H9 (cell line): ENCODE results near the gene SLC15A3. TPM values are rescaled to one million over a fixed set of nuclear protein-coding genes. Genes with fewer than 3 reads are reported as not detected.

Source experiments
- DNase-seq: peaks from one replicate; pipeline ENCODE4 v3.0.0-alpha.2; 2017
- H2AFZ ChIP-seq: one replicate; pipeline ENCODE4 v1.6.1; 2013; ENCODE audit warnings: mild to moderate bottlenecking, low read length, control low read depth, moderate library complexity
- H2AK5ac ChIP-seq: 2 replicates; pipeline ENCODE4 v1.6.1; 2013; ENCODE audit warnings: low read length, control low read depth, mixed read lengths; ENCODE audit not compliant: insufficient read length
- H2BK120ac ChIP-seq: one replicate; pipeline ENCODE4 v1.6.1; 2013; ENCODE audit warnings: low read depth, mild to moderate bottlenecking, low read length, control low read depth, inconsistent platforms; ENCODE audit not compliant: poor library complexity, severe bottlenecking
- H2BK12ac ChIP-seq: 2 replicates; pipeline ENCODE4 v1.6.1; 2013; ENCODE audit warnings: low read length, control low read depth, mixed read lengths, low read depth; ENCODE audit not compliant: insufficient read length
- H2BK15ac ChIP-seq: 2 replicates; pipeline ENCODE4 v1.6.1; 2013; ENCODE audit warnings: low read depth, low read length, control low read depth
- H2BK20ac ChIP-seq: one replicate; pipeline ENCODE4 v1.6.1; 2013; ENCODE audit warnings: low read depth, mild to moderate bottlenecking, low read length, control low read depth, inconsistent platforms; ENCODE audit not compliant: poor library complexity, severe bottlenecking
- H2BK5ac ChIP-seq: 2 replicates; pipeline ENCODE4 v1.6.1; 2013; ENCODE audit warnings: low read length, control low read depth, mixed read lengths; ENCODE audit not compliant: insufficient read length
- H3K14ac ChIP-seq: 2 replicates; pipeline ENCODE4 v1.6.1; 2013; ENCODE audit warnings: low read length, control low read depth; ENCODE audit not compliant: insufficient read depth
- H3K18ac ChIP-seq: 2 replicates; pipeline ENCODE4 v1.6.1; 2013; ENCODE audit warnings: low read depth, mild to moderate bottlenecking, mixed read lengths, low read length, control low read depth; ENCODE audit not compliant: insufficient read length
- H3K23ac ChIP-seq: 2 replicates; pipeline ENCODE4 v1.6.1; 2013; ENCODE audit warnings: low read length, control low read depth, mixed read lengths, low read depth; ENCODE audit not compliant: insufficient read length
- H3K23me2 ChIP-seq: 2 replicates; pipeline ENCODE4 v1.6.1; 2013; ENCODE audit warnings: low read depth, mild to moderate bottlenecking, mixed read lengths, low read length, control low read depth; ENCODE audit not compliant: insufficient read length, poor library complexity, severe bottlenecking
- H3K27ac ChIP-seq: 2 replicates; pipeline ENCODE4 v1.5.1; 2013; ENCODE audit warnings: low read length, control low read depth, mixed read lengths, low read depth; ENCODE audit not compliant: insufficient read length
- H3K27me3 ChIP-seq: 2 replicates; pipeline ENCODE4 v1.6.1; 2013; ENCODE audit warnings: low read length, control low read depth, inconsistent platforms; ENCODE audit not compliant: insufficient read depth
- H3K4ac ChIP-seq: 2 replicates; pipeline ENCODE4 v1.6.1; 2013; ENCODE audit warnings: low read depth, mild to moderate bottlenecking, control low read depth, inconsistent platforms, low read length, moderate library complexity
- H3K4me1 ChIP-seq: 2 replicates; pipeline ENCODE4 v1.6.1; 2013; ENCODE audit warnings: low read length, control low read depth, inconsistent platforms; ENCODE audit not compliant: insufficient read depth
- H3K4me2 ChIP-seq: 2 replicates; pipeline ENCODE4 v1.6.1; 2013; ENCODE audit warnings: low read length, control low read depth, mixed read lengths; ENCODE audit not compliant: insufficient read length, insufficient read depth
- H3K56ac ChIP-seq: 2 replicates; pipeline ENCODE4 v1.6.1; 2013; ENCODE audit warnings: low read depth, mild to moderate bottlenecking, mixed read lengths, low read length, control low read depth; ENCODE audit not compliant: insufficient read length
- H3K79me1 ChIP-seq: 2 replicates; pipeline ENCODE4 v1.6.1; 2013; ENCODE audit warnings: low read depth, mild to moderate bottlenecking, moderate library complexity, low read length, control low read depth, inconsistent platforms; ENCODE audit not compliant: insufficient read depth, poor library complexity, severe bottlenecking
- H3K79me2 ChIP-seq: 2 replicates; pipeline ENCODE4 v1.6.1; 2013; ENCODE audit warnings: low read length, control low read depth, inconsistent platforms; ENCODE audit not compliant: insufficient read depth
- H3K9ac ChIP-seq: 2 replicates; pipeline ENCODE4 v1.6.1; 2013; ENCODE audit warnings: low read length, control low read depth, mixed read lengths; ENCODE audit not compliant: insufficient read length; ENCODE audit errors: extremely low read depth
- H3K9me3 ChIP-seq: one replicate; pipeline ENCODE4 v1.6.1; 2013; ENCODE audit warnings: low read depth, low read length, inconsistent platforms; ENCODE audit not compliant: control insufficient read depth
- H3T11ph ChIP-seq: one replicate; pipeline ENCODE4 v1.6.1; 2013; ENCODE audit warnings: mild to moderate bottlenecking, low read length, control low read depth, inconsistent platforms
- H4K20me1 ChIP-seq: one replicate; pipeline ENCODE4 v1.6.1; 2013; ENCODE audit not compliant: control insufficient read depth, insufficient read length, insufficient read depth
- H4K5ac ChIP-seq: 2 replicates; pipeline ENCODE4 v1.6.1; 2013; ENCODE audit warnings: low read depth, mild to moderate bottlenecking, mixed read lengths, low read length, control low read depth; ENCODE audit not compliant: insufficient read length
- H4K8ac ChIP-seq: replicated peaks from 2 replicates; pipeline ENCODE4 v1.6.1; 2013; ENCODE audit warnings: low read length, control low read depth, mixed read lengths, low read depth; ENCODE audit not compliant: insufficient read length
- H4K91ac ChIP-seq: 2 replicates; pipeline ENCODE4 v1.6.1; 2013; ENCODE audit warnings: low read depth, mild to moderate bottlenecking, moderate library complexity, mixed read lengths, low read length, control low read depth; ENCODE audit not compliant: insufficient read length
- H3K27ac Mint-ChIP-seq, 3 experiments: 2 replicates in 2 of 3; 3 replicates in 1 of 3; pipeline ENCODE4 v1.8.0; 2020 to 2021; ENCODE audit warnings: mixed read lengths in 3 of 3, mild to moderate bottlenecking in 1 of 3, moderate library complexity in 1 of 3
- H3K27me3 Mint-ChIP-seq: 2 replicates; pipeline ENCODE4 v1.8.0; 2021; ENCODE audit warnings: low read depth, mild to moderate bottlenecking, moderate library complexity, mixed read lengths
- H3K36me3 Mint-ChIP-seq, 3 experiments: 2 replicates in 2 of 3; 3 replicates in 1 of 3; pipeline ENCODE4 v1.8.0; 2020 to 2021; ENCODE audit warnings: low read depth in 3 of 3, mixed read lengths in 3 of 3; ENCODE audit not compliant: insufficient read depth in 1 of 3
- H3K4me1 Mint-ChIP-seq, 2 experiments: 2 replicates each; pipeline ENCODE4 v1.8.0; 2020; ENCODE audit warnings: mixed read lengths in 2 of 2
- H3K4me3 Mint-ChIP-seq, 2 experiments: 2 replicates in 1 of 2; 3 replicates in 1 of 2; pipeline ENCODE4 v1.8.0; 2020 to 2021; ENCODE audit warnings: mild to moderate bottlenecking in 2 of 2, mixed read lengths in 2 of 2, moderate library complexity in 1 of 2
- H3K9me3 Mint-ChIP-seq, 2 experiments: 2 replicates in 1 of 2; 3 replicates in 1 of 2; pipeline ENCODE4 v1.8.0; 2020; ENCODE audit warnings: mild to moderate bottlenecking in 2 of 2, mixed read lengths in 2 of 2, moderate library complexity in 1 of 2
- WGBS: extraction: QIAGEN DNeasy Blood & Tissue Kit; methylation state at CpG from one replicate; pipeline ENCODE4 v1.1.7; 2013; ENCODE audit warnings: missing lambda C conversion rate, low lambda C conversion rate, mixed read lengths; ENCODE audit not compliant: insufficient read length; ENCODE audit errors: extremely low coverage; 5-methylcytosine and 5-hydroxymethylcytosine counted together
- total RNA-seq: library from RNA; stranded (reverse); gene quantifications from 2 replicates; pipeline ENCODE4 v1.2.1, GENCODE V29; 2021
- TF ChIP-seq, protein P1 (sequence below): fragments of 200-600 bp; sonication (generic); conservative IDR thresholded peaks from 3 replicates; pipeline ENCODE4 v1.8.0; 2021; ENCODE audit warnings: antibody characterized with exemption, mild to moderate bottlenecking

The SLC15A3 gene
- total RNA-seq, 1 experiment from 2014 or later, result 7.0 TPM

DNA sequence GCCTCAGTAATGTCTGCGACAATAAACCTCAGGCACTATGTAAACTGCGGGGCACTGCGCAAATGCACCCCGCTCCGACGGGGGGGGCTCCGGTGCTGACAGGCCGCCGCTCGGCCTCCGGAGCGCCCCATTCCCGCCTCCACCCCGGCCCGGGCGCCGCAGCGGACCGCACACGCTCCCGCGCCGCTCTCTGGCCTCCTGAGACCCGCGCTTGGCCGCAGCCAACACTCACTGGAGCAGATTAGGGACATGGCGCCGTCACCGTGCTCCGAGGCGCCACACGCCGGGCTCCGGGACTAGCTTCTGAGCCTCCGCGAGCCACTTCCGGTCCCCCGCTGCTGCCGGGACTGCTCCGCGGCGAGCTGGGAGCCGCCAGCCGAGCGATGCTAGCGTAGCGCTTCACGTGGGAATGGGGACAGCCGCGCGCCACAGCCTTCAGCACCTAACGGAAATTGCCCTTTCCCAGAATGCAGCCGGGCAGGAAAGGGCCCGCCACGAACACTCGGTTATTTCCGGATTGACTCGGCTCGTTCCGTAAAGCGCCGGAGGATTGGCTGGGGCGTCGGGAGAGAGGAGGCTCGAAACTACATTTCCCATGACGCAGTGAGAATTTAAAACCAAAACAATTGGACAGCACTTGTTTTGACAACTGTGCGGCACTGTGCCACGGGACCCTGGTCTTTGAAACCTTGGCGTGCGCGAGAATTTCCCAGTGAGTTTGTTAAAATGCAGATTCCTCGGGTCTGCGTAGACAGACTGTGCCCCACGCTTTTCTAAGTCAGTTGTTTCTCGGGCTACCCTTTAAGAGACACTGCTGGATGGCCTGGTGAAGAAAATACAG is 45.6 kb downstream of the SLC15A3 start, which contains the start of gene PRPF19:
PRPF19 (minus strand) TSS at position 454 of the 841 bp plus-strand sequence; CDS start at position 251, 203 bp downstream.
- H3K79me1 ChIP-seq, result peaks cover 5% of the 10 kb centered on the region
- H3K27me3 ChIP-seq, result no peaks in the 10 kb centered on the region; the same call in 1 of the 2 replicates
- peaks cover 7 to 21% of the 10 kb centered on the region in 2 experiments for H3K4me1 Mint-ChIP-seq
- H3K14ac ChIP-seq, result peak within 1 kb of the TSS; percentile 58; the same call in 1 of the 2 replicates
- peak within 1 kb of the TSS; percentile 83 for H3K9ac ChIP-seq
- peak; percentile 98 for DNase-seq
- H3K27me3 Mint-ChIP-seq, result peaks cover 33% of the 10 kb centered on the region
- peak within 1 kb of the TSS; percentile 77 for H3K4me2 ChIP-seq
- H3K23me2 ChIP-seq, result peaks cover 5% of the 10 kb centered on the region
- no peak within 1 kb of the TSS for H4K8ac ChIP-seq
- peaks cover 3% of the 10 kb centered on the region; the same call in 1 of the 2 replicates for H3K4me1 ChIP-seq
- H2AFZ ChIP-seq, result peak within 1 kb of the TSS; percentile 69
- H3K56ac ChIP-seq, result no peak within 1 kb of the TSS
- H4K5ac ChIP-seq, result no peak within 1 kb of the TSS
- no peak within 1 kb of the TSS for H2BK5ac ChIP-seq
- H3K27ac ChIP-seq, result no peak within 1 kb of the TSS
- no peak within 1 kb of the TSS for H2BK20ac ChIP-seq
- H4K91ac ChIP-seq, result no peak within 1 kb of the TSS
- H3K9me3 ChIP-seq, result no peaks in the 10 kb centered on the region
- H3K4me3 Mint-ChIP-seq, result peak within 1 kb of the TSS; percentile 89 to 93
- TF ChIP-seq, protein P1, sequence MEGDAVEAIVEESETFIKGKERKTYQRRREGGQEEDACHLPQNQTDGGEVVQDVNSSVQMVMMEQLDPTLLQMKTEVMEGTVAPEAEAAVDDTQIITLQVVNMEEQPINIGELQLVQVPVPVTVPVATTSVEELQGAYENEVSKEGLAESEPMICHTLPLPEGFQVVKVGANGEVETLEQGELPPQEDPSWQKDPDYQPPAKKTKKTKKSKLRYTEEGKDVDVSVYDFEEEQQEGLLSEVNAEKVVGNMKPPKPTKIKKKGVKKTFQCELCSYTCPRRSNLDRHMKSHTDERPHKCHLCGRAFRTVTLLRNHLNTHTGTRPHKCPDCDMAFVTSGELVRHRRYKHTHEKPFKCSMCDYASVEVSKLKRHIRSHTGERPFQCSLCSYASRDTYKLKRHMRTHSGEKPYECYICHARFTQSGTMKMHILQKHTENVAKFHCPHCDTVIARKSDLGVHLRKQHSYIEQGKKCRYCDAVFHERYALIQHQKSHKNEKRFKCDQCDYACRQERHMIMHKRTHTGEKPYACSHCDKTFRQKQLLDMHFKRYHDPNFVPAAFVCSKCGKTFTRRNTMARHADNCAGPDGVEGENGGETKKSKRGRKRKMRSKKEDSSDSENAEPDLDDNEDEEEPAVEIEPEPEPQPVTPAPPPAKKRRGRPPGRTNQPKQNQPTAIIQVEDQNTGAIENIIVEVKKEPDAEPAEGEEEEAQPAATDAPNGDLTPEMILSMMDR, result no peak
- H3T11ph ChIP-seq, result no peak within 1 kb of the TSS
- no peak within 1 kb of the TSS for H3K23ac ChIP-seq
- peaks cover 3 to 5% of the 10 kb centered on the region in 2 experiments; a peak in 4 of 5 replicates for H3K9me3 Mint-ChIP-seq
- no peaks in the 10 kb centered on the region for H4K20me1 ChIP-seq
- peaks cover 13 to 24% (median 20%) of the 10 kb centered on the region in 3 experiments; a peak in 6 of 7 replicates for H3K36me3 Mint-ChIP-seq
- no peak within 1 kb of the TSS for H2BK12ac ChIP-seq
- H3K79me2 ChIP-seq, result peaks cover 18% of the 10 kb centered on the region; the same call in 1 of the 2 replicates
- no peak within 1 kb of the TSS for H3K18ac ChIP-seq
- no CpG with 5 or more reads among the region's 75 CpGs for WGBS
- H3K4ac ChIP-seq, result no peak within 1 kb of the TSS
- no peak within 1 kb of the TSS for H2BK120ac ChIP-seq
- H3K27ac Mint-ChIP-seq, result peak within 1 kb of the TSS; percentile 87 to 95 (median 88)
- no peak within 1 kb of the TSS for H2AK5ac ChIP-seq
- H2BK15ac ChIP-seq, result no peak within 1 kb of the TSS
